ENCODE data around the gene MICAL2.

- TF ChIP-seq EZH2 (IDR thresholded peaks at IDR 0.05; ENCODE audit: borderline replicate concordance, insufficient read depth, low read depth, low read length, poor library complexity, severe bottlenecking), result no peak
- no peak for TF ChIP-seq CTCF (IDR thresholded peaks at IDR 0.05)
These were observed 51.4 kb downstream of the MICAL2 start for GRCh38 chr11:12161603-12162350.

Measured in B cell (primary cell).